Measurements from ENCODE around the gene EIF1.
"Not testable (repeated sequence)": the region's sequence is repeated elsewhere in the genome, so short reads cannot be mapped to it uniquely, and the experiment has no call there.

Gene EIF1

GRCh38 chr17:41656249-41657023 lies 32.2 kb upstream of the EIF1 start:
- DNase-seq = no peak

DNA sequence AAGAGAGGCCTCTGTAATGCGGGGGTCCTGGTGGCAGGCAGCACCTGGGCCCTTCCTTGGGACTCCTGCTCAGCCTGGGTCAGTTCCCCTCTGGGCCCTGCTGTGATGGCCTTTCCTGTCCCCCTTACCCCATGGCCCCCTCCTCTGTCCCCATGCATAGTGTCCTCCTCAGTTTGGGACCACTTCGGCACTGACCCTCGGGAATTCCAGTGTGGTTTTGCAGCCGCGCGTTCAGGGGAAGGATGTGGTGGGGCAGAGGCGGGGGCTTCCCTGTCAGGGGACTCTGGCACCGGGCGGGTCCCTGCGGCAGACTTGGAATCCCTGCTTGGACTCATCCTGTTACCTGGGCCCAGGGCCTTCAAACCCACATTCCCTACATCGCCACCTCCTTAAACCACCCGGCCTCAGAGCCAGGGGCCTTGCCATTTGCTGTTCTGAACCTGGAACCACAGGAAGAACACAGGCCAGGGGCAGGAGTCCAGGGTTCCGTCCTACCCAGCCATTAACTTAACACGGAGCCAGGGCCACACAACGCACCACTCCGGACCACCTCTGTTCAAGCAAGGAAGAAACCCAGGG lies 31.4 kb upstream of the EIF1 start:
- DNase-seq = no peak

DNA sequence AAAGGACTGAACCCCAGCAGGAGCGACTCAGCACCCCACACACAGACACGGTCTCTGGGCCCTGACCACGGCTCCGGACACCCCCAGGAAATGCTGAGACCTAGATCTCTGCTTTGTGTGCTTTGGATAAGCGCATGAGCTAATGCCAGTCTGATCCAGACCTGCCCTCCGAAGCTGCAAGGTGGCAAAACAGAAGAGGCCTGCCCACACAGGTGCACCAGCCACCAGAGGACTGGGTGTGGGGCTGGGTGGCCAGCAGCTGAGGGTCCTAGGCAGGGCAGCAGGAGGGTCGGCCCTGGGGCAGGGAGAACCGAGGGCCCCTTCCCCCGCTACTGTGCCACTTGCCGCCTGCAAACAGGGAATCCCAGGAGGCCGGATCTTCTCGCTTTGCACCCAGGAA lies 30.7 kb upstream of the EIF1 start:
- DNase-seq = no peak

DNA sequence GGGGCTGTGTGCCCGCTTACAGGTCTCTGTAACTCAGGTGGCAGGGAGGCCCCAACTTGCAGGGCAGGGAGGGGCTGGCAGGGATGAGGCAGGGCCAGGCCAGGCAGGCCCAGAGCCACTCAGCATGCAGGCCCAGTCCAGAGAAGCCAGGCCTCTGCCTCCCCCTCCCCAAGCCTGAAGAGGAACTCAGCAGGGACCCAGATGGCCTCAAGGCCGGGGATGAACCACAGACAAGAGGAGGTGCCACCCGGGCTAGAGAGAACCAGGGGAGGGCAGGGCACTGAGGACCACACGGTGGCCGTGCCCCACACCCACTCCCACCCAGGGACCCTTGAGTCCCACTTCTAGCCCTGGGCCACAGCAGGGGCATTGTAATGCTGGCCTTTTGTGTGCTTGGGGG lies 29.8 kb upstream of the EIF1 start:
- DNase-seq = no peak

GRCh38 chr17:41659427-41660212 lies 29.1 kb upstream of the EIF1 start:
- DNase-seq = no peak

- DNase-seq = no peak
Measured at GRCh38 chr17:41660221-41660711, 28.4 kb upstream of the EIF1 start.

GRCh38 chr17:41663451-41664171 lies 25.1 kb upstream of the EIF1 start:
- no peak for DNase-seq

DNA sequence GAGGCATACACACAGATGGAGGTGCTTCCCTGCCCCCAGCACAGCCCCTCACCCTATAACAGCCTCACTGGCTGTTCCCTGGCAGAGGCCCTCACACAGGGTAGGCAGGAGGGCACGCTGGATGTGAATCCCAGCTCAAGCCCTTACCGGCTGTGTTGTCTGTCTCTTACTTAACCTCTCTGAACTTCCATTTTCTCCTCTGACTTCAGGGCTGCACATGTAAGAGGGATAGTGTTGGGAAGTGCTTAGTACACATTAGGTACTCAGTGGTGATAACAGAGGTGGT lies 24.6 kb upstream of the EIF1 start:
- no peak for DNase-seq

DNA sequence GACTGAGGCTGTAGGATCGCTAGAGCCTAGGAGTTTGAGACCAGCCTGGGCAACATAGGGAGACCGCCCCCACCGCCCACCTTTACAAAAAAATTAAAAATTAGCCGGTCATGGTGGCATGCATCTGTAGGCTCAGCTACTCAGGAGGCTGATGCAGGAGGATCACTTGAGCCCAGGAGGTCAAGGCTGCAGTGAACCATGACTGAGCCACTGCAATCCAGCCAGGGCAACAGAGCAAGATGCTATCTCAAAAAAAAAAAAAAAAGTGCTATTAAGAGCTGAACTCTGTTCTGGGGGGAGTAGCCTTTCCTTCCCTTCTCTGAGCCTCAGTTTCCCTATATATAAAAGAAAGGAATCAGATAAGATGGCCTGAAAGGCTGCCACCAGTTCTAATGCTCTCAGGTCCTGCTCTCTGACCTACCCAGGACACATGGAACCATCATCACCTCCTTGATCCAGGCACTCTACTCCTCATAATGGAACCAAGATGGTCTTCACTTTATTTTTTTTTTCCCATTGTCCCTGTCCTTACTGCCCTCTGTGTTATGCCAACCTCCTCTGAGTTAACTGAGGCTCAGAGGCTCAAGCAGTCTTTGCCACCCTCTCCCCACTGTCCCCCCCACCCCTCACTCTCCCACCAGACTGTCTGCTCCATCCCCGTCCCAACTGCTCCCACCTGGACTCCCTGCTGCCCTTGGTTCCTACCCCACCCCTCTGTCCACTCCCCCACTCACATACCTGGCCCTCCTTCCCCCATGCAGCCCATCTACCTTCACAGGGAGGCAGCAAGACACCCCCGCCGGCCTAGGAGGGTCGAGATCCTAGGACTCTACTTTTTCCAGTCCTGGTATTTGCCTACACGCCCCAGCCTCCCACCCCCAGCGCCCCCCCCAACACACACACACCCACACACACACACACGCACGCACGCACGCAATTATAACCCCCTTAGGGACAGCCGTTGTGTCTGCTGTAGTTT lies 23.8 kb upstream of the EIF1 start:
- no peak for DNase-seq

GRCh38 chr17:41665566-41666236 lies 23.0 kb upstream of the EIF1 start:
- DNase-seq = peak; percentile 86

GRCh38 chr17:41666237-41666641 lies 22.4 kb upstream of the EIF1 start:
- peak; percentile 60 for DNase-seq

DNA sequence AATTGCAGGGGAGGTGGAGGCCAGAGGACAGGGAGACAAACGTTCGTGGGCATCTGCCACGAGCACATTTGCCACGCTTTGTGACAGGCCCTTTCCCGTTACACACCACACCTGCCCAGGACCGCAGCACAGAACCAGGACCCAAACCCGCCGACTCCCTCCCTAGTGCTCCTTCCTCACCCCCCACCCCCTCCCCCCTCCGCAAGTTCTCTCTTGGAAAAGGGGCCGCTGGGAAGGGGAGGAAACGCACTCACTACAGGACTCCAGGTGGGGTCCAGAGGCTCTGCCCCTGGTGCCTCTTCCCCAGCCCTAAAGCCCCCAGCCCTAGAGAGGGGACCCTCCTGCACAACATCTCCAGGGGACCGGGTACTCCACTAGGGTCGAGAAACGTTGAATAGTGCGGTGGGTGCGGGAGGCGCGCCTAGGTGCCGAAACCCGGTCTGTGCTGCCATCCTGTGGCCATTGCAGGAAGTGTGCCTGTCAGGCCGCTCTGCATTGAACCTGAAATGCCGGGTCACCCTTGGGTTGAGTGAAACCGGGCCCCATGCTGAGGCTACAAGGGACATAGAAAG lies 21.9 kb upstream of the EIF1 start:
- peak; percentile 88 for DNase-seq

- DNase-seq = no peak
Measured at GRCh38 chr17:41667280-41668041, 21.2 kb upstream of the EIF1 start.

DNA sequence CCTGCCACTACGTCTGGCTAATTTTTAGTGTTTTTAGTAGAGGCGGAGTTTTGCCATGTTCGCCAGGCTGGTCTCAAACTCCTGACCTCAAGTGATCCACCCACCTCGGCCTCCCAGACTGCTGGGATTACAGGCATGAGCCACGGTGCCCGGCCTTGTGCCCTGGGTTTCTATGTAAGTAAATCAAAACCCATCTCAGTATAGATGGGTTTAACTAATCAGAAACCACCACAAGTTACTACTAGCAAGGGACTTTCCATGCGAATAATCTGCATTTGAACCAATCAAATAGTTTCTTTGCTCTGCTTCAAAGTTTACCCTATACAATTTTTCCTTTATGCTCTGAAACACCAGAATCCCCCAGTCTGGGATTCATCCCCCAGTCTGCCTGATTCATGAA lies 16.5 kb upstream of the EIF1 start:
- DNase-seq = no peak

DNA sequence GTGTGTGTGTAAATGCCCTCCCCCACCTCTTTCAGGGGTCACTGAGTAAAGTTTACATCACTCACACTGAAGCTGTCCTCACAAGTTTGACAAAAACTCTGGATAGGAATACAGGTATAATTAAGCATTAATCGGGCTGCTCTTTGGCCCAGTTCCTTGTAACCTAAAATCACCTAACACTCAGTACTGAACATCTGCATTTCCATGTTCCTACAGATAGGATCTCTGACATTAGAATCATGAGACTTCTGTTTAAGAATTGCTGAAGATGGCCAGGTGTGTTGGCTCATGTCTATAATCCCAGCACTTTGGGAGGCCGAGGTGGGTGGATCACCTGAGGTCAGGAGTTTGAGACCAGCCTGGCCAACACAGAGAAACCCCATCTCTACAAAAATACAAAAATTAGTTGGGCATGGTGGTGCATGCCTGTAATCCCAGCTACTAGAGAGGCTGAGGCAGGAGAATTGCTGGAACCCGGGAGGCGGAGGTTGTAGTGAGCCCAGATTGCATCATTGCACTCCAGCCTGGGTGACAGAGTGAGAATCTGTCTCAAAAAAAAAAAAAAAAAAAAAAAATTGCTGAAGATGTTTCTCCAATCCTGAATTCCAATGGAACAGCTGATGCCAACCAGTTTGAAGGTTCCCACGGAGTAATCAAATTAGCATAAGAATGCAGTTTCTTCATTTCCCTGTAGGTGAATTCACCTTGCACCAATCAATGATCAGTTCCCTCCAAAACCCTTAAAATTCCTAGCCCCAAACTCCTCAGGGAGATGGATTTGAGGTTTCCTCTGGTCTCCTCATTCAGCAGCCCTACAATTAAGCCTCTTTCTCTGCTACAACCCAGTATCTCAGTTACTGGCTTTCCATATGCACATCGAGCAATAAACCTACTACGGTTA lies 13.3 kb upstream of the EIF1 start:
- DNase-seq = not testable (repeated sequence)

DNA sequence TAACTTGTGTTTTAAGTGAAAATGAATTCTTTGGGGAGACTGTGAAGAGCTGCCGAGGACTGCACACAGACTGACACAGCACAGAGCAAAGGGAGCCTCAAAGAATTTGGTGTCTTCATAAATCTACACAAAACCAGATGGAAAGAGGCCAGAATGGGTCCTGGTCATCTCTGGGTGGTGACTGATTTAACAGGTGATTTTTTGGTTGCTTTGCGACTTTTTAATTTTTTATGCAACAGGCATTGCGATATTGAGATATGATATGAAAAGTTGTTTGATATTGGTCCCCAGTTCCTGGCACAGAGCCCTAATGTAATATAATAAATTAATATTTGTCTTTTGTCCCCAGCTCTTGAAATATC lies 12.6 kb upstream of the EIF1 start:
- no peak for DNase-seq

GRCh38 chr17:41678411-41678906 lies 10.2 kb upstream of the EIF1 start:
- peak; percentile 57 for DNase-seq

- peak; percentile 97 for DNase-seq
Measured at GRCh38 chr17:41678907-41679739, 9.6 kb upstream of the EIF1 start.
